Effector memory CD4-positive, alpha-beta T cell (primary cell): ENCODE results near the gene CA10.

Source experiments
- DNase-seq, 3 donors: peaks; one replicate each; pipeline ENCODE4 v3.0.0-alpha.2; 2020
- H3K27ac ChIP-seq: 2 replicates; pipeline ENCODE4 v1.7.0; 2013; ENCODE audit warnings: mild to moderate bottlenecking, low read length, moderate library complexity; ENCODE audit not compliant: insufficient read depth, poor library complexity, severe bottlenecking
- H3K27me3 ChIP-seq: replicated peaks from 2 replicates; pipeline ENCODE4 v1.7.0; 2013; ENCODE audit warnings: mild to moderate bottlenecking, low read length; ENCODE audit not compliant: insufficient read depth, control insufficient read depth, poor library complexity, severe bottlenecking
- H3K36me3 ChIP-seq: 2 replicates; pipeline ENCODE4 v1.7.0; 2013; ENCODE audit warnings: mild to moderate bottlenecking, low read length, moderate library complexity; ENCODE audit not compliant: control insufficient read depth, insufficient read depth
- H3K4me1 ChIP-seq: 2 replicates; pipeline ENCODE4 v1.7.0; 2013; ENCODE audit warnings: low read length, mild to moderate bottlenecking; ENCODE audit not compliant: control insufficient read depth, insufficient read depth, poor library complexity, severe bottlenecking
- H3K4me3 ChIP-seq: 2 replicates; pipeline ENCODE4 v1.7.0; 2013; ENCODE audit warnings: low read length, low read depth, mild to moderate bottlenecking; ENCODE audit not compliant: insufficient read depth, poor library complexity, severe bottlenecking
- H3K9me3 ChIP-seq: 2 replicates; pipeline ENCODE4 v1.7.0; 2013; ENCODE audit warnings: mild to moderate bottlenecking, low read length, moderate library complexity; ENCODE audit not compliant: control insufficient read depth

The CA10 gene

GRCh38 chr17:51601622-51602261 is 556.8 kb downstream of the CA10 start:
- H3K36me3 ChIP-seq: no peaks in the 10 kb centered on the region
- H3K4me3 ChIP-seq: no peak overlapping the region
- no peaks in the 10 kb centered on the region for H3K4me1 ChIP-seq
- H3K27me3 ChIP-seq: no peaks in the 10 kb centered on the region
- no peak for DNase-seq
- H3K27ac ChIP-seq: no peak overlapping the region
- H3K9me3 ChIP-seq: no peaks in the 10 kb centered on the region

GRCh38 chr17:51598824-51599223 is 559.7 kb downstream of the CA10 start:
- H3K4me1 ChIP-seq: no peaks in the 10 kb centered on the region
- no peak for DNase-seq
- H3K4me3 ChIP-seq: no peak overlapping the region
- no peaks in the 10 kb centered on the region for H3K9me3 ChIP-seq
- no peaks in the 10 kb centered on the region for H3K27me3 ChIP-seq
- no peak overlapping the region for H3K27ac ChIP-seq
- no peaks in the 10 kb centered on the region for H3K36me3 ChIP-seq

GRCh38 chr17:51597345-51597744 is 561.2 kb downstream of the CA10 start:
- Histone ChIP-seq H3K4me1 (no peaks in the 10 kb centered on the region), H3K27ac (no peak overlapping the region), H3K27me3 (no peaks in the 10 kb centered on the region), H3K4me3 (no peak overlapping the region), H3K36me3 (no peaks in the 10 kb centered on the region), H3K9me3 (no peaks in the 10 kb centered on the region)
- DNase-seq: no peak

GRCh38 chr17:51595826-51596398 is 562.6 kb downstream of the CA10 start:
- Histone ChIP-seq H3K4me3 (no peak overlapping the region), H3K27ac (no peak overlapping the region), H3K9me3 (no peaks in the 10 kb centered on the region), H3K4me1 (no peaks in the 10 kb centered on the region), H3K36me3 (no peaks in the 10 kb centered on the region), H3K27me3 (no peaks in the 10 kb centered on the region)
- DNase-seq: no peak

GRCh38 chr17:51590071-51590656 is 568.4 kb downstream of the CA10 start:
- H3K27ac ChIP-seq: no peak overlapping the region
- DNase-seq: no peak
- H3K4me3 ChIP-seq: no peak overlapping the region
- no peaks in the 10 kb centered on the region for H3K9me3 ChIP-seq
- H3K36me3 ChIP-seq: no peaks in the 10 kb centered on the region
- H3K27me3 ChIP-seq: no peaks in the 10 kb centered on the region
- H3K4me1 ChIP-seq: no peaks in the 10 kb centered on the region

GRCh38 chr17:51588063-51588462 is 570.5 kb downstream of the CA10 start:
- Histone ChIP-seq H3K9me3 (no peaks in the 10 kb centered on the region), H3K36me3 (no peaks in the 10 kb centered on the region), H3K27ac (no peak overlapping the region), H3K27me3 (no peaks in the 10 kb centered on the region), H3K4me3 (no peak overlapping the region), H3K4me1 (no peaks in the 10 kb centered on the region)
- no peak for DNase-seq

GRCh38 chr17:51587516-51587915 is 571.0 kb downstream of the CA10 start:
- Histone ChIP-seq H3K4me1 (no peaks in the 10 kb centered on the region), H3K36me3 (no peaks in the 10 kb centered on the region), H3K9me3 (no peaks in the 10 kb centered on the region), H3K27me3 (no peaks in the 10 kb centered on the region), H3K4me3 (no peak overlapping the region), H3K27ac (no peak overlapping the region)
- DNase-seq: no peak

- no peaks in the 10 kb centered on the region for H3K9me3 ChIP-seq
- no peaks in the 10 kb centered on the region for H3K36me3 ChIP-seq
- no peak overlapping the region for H3K4me3 ChIP-seq
- H3K27me3 ChIP-seq: no peaks in the 10 kb centered on the region
- H3K4me1 ChIP-seq: no peaks in the 10 kb centered on the region
- no peak overlapping the region for H3K27ac ChIP-seq
- no peak for DNase-seq
These were observed 572.9 kb downstream of the CA10 start for GRCh38 chr17:51585514-51586104.

GRCh38 chr17:51580869-51581268 is 577.6 kb downstream of the CA10 start:
- no peaks in the 10 kb centered on the region for H3K36me3 ChIP-seq
- DNase-seq: no peak

More at GRCh38 chr17:51580869-51581268, 577.6 kb downstream of the CA10 start:
- Histone ChIP-seq H3K4me3 (no peak overlapping the region), H3K27me3 (no peaks in the 10 kb centered on the region), H3K4me1 (no peaks in the 10 kb centered on the region), H3K9me3 (no peaks in the 10 kb centered on the region), H3K27ac (no peak overlapping the region)
